Activated T-helper 1 cell treated with anti-CD3 and anti-CD28 coated beads, Interleukin-2, amount 50 U/mL, for 16 hours (primary cell): ENCODE measurements around the gene RTL5.
A peak's percentile ranks its signal among the peaks of the same experiment; 100 is the strongest.
"Not testable (repeated sequence)": the region's sequence is repeated elsewhere in the genome, so short reads cannot be mapped to it uniquely, and the experiment has no call there.

Experiments used
- DNase-seq, 2 donors: peaks; one replicate each; pipeline ENCODE4 v3.0.0-alpha.2; 2020; ENCODE audit warnings: low read depth in 1 of 2, low spot score in 1 of 2

The RTL5 gene

GRCh38 chrX:72131317-72132294 lies at the start of gene RTL5:
Gene RTL5 (minus strand): TSS chrX:72131915.
- DNase-seq: peak; percentile 12 to 48

DNA sequence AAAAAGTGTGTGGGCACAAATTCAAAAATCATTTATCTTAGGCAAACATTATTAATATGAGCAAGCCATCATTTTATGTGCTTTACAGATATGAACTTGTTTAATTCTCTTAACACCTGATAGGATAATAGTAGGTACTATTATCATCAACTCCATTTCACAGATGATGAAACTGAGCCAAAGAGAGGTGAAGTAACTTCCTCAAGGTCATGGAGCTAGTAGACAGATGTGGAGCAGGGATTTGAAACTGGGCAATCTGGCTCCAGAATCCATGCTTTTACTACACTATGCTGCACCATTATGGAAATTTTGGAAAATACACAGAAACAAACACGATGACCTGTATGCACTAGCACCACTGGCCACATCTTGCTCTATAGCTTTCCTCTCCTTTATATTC lies 48.8 kb upstream of the RTL5 start:
- DNase-seq: no peak

GRCh38 chrX:72176981-72177380 lies 45.3 kb upstream of the RTL5 start:
- DNase-seq: no peak

DNA sequence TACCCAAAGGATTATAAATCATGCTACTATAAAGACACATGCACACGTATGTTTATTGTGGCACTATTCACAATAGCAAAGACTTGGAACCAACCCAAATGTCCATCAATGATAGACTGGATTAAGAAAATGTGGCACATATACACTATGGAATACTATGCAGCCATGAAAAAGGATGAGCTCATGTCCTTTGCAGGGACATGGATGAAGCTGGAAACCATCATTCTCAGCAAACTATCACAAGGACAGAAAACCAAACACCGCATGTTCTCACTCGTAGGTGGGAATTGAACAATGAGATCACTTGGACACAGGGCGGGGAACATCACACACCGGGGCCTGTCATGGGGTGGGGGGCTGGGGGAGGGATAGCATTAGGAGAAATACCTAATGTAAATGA lies 44.6 kb upstream of the RTL5 start:
- DNase-seq: not testable (repeated sequence)

DNA sequence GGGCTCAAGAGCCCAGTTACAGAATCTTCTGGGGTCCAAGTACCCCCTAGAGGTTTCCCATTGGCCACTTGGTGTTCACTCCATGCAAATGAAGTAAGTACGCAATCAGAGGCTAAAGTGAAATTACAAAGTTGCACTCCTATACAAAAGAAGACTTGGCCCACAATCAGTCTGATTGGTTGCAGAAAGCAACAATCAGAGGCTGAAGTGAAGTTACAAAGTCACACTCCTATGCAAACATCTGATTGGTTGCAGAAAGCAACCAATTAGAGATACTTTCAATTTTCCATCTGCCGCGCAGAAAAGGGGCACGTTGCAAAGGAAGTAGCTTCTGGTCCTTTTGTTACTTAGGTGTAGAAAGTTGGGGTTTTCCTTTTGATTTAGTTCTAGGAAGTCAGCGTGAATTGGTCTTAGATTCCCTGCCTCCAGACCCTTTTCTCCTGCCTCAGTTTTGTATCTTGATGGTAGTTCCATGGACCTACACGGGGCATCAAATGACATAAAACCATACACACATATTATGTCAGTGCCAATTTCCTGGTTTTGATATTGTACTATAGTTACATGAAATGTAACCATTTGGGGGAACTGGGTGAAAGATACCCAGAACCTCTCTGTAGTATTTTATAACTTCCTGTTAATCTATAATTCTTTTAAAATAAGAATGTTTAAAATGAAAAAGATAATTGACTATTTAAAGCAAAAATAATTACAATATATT lies 37.5 kb upstream of the RTL5 start:
- peak in 1 of 2 donors; percentile 9 for DNase-seq

- no peak for DNase-seq
Measured at GRCh38 chrX:72165551-72165950, 33.8 kb upstream of the RTL5 start.

DNA sequence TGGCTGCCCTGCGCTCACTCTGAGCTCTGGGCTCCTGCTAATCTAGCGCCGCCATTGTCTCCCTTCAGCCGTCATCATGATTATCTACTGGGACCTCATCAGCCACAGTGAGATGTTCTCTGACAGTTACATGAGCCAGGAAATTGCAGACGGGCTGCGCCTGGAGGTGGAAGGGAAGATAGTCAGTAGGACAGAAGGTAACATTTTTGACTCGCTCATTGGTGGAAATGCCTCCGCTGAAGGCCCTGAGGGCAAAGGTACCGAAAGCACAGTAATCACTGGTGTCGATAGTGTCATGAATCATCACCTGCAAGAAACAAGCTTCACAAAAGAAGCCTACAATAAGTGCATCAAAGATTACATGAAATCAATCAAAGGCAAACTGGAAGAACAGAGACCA lies 28.1 kb upstream of the RTL5 start:
- no peak for DNase-seq

- no peak for DNase-seq
Measured at GRCh38 chrX:72158773-72159172, 27.1 kb upstream of the RTL5 start.

DNA sequence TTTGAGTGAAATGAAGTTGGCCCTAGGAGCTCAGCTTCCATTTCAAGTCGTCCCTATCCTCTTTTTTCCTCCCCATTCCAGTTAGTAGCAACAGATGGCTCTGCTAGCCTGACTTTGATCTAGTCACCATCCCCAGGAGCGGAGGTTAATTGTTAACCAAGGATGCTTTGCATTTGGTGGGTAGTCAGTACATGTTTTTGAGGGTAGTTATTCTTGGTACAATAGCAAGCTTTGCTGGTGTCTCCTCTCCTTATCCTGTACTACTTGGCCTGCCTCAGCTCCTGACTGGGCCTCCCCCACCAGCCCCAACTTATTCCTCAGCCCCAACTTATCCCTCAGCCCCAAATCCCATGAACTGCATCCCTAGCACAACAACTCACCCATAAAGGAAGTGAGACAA lies 14.8 kb upstream of the RTL5 start:
- DNase-seq: no peak

GRCh38 chrX:72145181-72145580 lies 13.5 kb upstream of the RTL5 start:
- DNase-seq: no peak

GRCh38 chrX:72143609-72143907 lies 11.8 kb upstream of the RTL5 start:
- DNase-seq: no peak

GRCh38 chrX:72142794-72143608 lies 11.3 kb upstream of the RTL5 start:
- DNase-seq: no peak

- DNase-seq: no peak
Measured at GRCh38 chrX:72142094-72142793, 10.5 kb upstream of the RTL5 start.

- no peak for DNase-seq
Measured at GRCh38 chrX:72141372-72142004, 9.8 kb upstream of the RTL5 start.

- DNase-seq: no peak
Measured at GRCh38 chrX:72139538-72139937, 7.8 kb upstream of the RTL5 start.

DNA sequence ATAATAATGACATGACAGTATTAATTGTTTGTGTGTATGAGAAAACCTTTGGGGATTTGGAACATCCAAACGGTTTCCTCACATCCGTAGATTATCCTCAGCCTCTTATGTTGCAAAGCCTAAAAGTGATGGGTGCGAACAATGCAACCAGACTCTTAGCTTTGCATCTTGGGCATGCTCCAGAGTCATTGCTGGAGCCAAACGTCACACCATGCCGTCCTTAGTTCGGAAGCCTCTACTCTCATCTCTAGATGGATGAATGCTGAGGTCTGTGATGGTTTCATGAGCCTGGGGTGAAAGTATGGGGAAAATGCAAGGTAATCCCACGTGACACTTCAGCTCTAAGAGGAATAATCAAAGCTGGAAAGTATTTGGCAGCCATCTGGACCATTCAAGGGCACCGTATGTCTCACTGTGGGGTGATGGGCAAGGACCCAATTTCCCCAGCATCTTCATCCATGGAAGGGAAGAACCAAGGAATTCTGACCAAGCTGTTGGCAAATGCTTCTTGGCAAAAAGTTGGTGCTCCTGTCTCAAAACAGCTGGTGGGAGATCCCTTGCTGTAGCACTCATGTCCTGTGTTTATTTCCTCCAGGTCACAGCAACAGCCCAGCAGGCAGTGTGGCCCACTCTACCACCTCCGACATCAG lies 6.3 kb upstream of the RTL5 start:
- DNase-seq: no peak

GRCh38 chrX:72133851-72134546 lies 2.3 kb upstream of the RTL5 start:
- DNase-seq: no peak

DNA sequence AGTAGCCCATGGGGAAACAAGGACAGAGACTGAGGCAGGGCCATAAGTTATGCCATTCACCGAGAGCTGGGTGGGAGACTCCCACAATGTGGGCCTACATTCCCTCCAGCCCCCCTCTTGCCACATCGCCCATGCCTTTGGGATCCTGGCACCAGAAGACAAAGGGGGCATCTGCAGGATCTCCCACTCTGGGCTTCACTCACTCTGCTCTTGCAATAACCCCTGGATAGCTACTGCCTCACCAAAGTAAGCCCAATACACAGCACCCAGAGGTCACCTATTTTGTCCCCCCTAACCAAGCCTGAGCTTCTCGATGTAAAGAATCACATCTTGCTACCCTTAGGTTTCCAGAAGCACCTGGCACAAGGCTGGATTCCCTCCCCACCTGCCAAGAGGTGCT lies 741 bp upstream of the RTL5 start:
- no peak for DNase-seq

DNA sequence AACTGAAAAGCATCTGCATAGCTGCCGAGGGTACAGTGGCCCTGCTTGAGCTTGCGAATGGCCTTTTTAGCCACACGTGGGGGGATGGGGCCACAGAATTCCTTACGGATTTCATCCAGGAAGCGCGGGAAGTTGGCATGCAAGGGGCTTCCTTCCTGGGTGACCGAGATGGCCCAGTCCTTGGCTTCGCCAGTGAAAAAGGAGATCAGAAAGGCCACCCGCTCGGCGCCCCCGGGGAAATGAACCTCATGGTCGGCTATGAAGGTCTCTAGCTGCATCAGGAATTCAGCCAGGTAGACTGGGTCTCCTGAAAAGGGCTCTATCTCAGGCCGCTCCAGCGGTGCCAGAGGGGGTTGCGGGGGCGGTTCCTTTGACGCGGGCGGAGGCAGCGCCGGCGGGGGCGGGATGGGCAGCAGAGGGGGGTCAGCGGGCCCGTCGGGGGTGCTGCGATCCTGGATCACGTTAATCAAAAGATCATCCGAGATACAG lies 909 bp downstream of the RTL5 start:
- no peak for DNase-seq
